KMS-11 (cell line): Measurements from ENCODE around the gene FLVCR2.

ENCODE experiments used
- H2AFZ ChIP-seq: fragments of 200-600 bp; sonication (generic); 2 replicates; pipeline ENCODE4 v1.6.1; 2016; ENCODE audit warnings: antibody characterized with exemption, mixed run types, low read depth
- H3K27ac ChIP-seq: fragments of 200-600 bp; sonication (generic); 2 replicates; pipeline ENCODE4 v1.6.1; 2016; ENCODE audit warnings: mild to moderate bottlenecking, mixed run types
- H3K27me3 ChIP-seq: fragments of 200-600 bp; sonication (generic); 2 replicates; pipeline ENCODE4 v1.6.1; 2017; ENCODE audit warnings: mild to moderate bottlenecking, low read depth, mixed run types, moderate library complexity; ENCODE audit not compliant: insufficient read depth
- H3K36me3 ChIP-seq: fragments of 200-600 bp; sonication (generic); 2 replicates; pipeline ENCODE4 v1.6.1; 2017; ENCODE audit warnings: mild to moderate bottlenecking, mixed run types; ENCODE audit not compliant: insufficient read depth
- H3K4me1 ChIP-seq: fragments of 200-600 bp; sonication (generic); 2 replicates; pipeline ENCODE4 v1.6.1; 2016; ENCODE audit warnings: mild to moderate bottlenecking, low read depth, mixed run types; ENCODE audit not compliant: poor library complexity, severe bottlenecking
- H3K4me2 ChIP-seq: fragments of 200-600 bp; sonication (generic); 2 replicates; pipeline ENCODE4 v1.7.0; 2016; ENCODE audit warnings: mild to moderate bottlenecking, mixed run types
- H3K4me3 ChIP-seq: fragments of 200-600 bp; sonication (generic); IDR thresholded peaks from 2 replicates; pipeline ENCODE4 v1.6.1; 2017; ENCODE audit warnings: low read depth, low read length, mixed read lengths; ENCODE audit not compliant: insufficient read depth
- H3K79me2 ChIP-seq: fragments of 200-600 bp; sonication (generic); 2 replicates; pipeline ENCODE4 v1.6.1; 2016; ENCODE audit warnings: low read depth, mixed run types; ENCODE audit not compliant: insufficient read depth
- H3K9ac ChIP-seq: fragments of 200-600 bp; sonication (generic); 2 replicates; pipeline ENCODE4 v1.6.1; 2016; ENCODE audit warnings: mild to moderate bottlenecking, mixed run types
- H4K20me1 ChIP-seq: fragments of 200-600 bp; sonication (generic); 2 replicates; pipeline ENCODE4 v1.6.1; 2016; ENCODE audit warnings: mild to moderate bottlenecking, mixed run types; ENCODE audit not compliant: insufficient read depth
- CTCF ChIP-seq: fragments of 200-600 bp; sonication (generic); conservative IDR thresholded peaks from 2 replicates; pipeline ENCODE4 v1.6.1; 2017; ENCODE audit warnings: low read depth, mild to moderate bottlenecking, antibody characterized with exemption, low read length, moderate library complexity, mixed read lengths

FLVCR2 gene

GRCh38 chr14:75607842-75608640 lies 29.6 kb downstream of the FLVCR2 start:
- Histone ChIP-seq H3K4me1 (no peaks in the 10 kb centered on the region), H3K4me3 (no peak overlapping the region), H3K79me2 (no peaks in the 10 kb centered on the region), H3K36me3 (no peaks in the 10 kb centered on the region), H3K27ac (no peak overlapping the region), H3K4me2 (no peak overlapping the region), H3K9ac (no peak overlapping the region), H2AFZ (no peak overlapping the region), H4K20me1 (no peaks in the 10 kb centered on the region), H3K27me3 (no peaks in the 10 kb centered on the region)
- no peak for TF ChIP-seq CTCF

GRCh38 chr14:75609116-75609515 lies 30.7 kb downstream of the FLVCR2 start:
- no peak for TF ChIP-seq CTCF
- Histone ChIP-seq H3K4me1 (no peaks in the 10 kb centered on the region), H3K9ac (no peak overlapping the region), H3K27ac (no peak overlapping the region), H3K27me3 (no peaks in the 10 kb centered on the region), H4K20me1 (no peaks in the 10 kb centered on the region), H3K4me2 (no peak overlapping the region), H3K79me2 (no peaks in the 10 kb centered on the region), H3K4me3 (no peak overlapping the region), H2AFZ (no peak overlapping the region), H3K36me3 (no peaks in the 10 kb centered on the region)

- Histone ChIP-seq H3K4me3 (no peak overlapping the region), H3K9ac (no peak overlapping the region)
Measured at GRCh38 chr14:75609606-75610475, 31.4 kb downstream of the FLVCR2 start.

GRCh38 chr14:75610834-75611233 lies 32.4 kb downstream of the FLVCR2 start:
- Histone ChIP-seq H4K20me1 (no peaks in the 10 kb centered on the region), H3K27me3 (no peaks in the 10 kb centered on the region), H3K4me3 (no peak overlapping the region), H3K27ac (no peak overlapping the region), H3K4me2 (no peak overlapping the region), H2AFZ (no peak overlapping the region), H3K9ac (no peak overlapping the region), H3K79me2 (no peaks in the 10 kb centered on the region), H3K4me1 (no peaks in the 10 kb centered on the region), H3K36me3 (no peaks in the 10 kb centered on the region)
- TF ChIP-seq CTCF: no peak

More at GRCh38 chr14:75609606-75610475, 31.4 kb downstream of the FLVCR2 start:
- Histone ChIP-seq H3K27ac (no peak overlapping the region), H3K27me3 (no peaks in the 10 kb centered on the region), H3K79me2 (no peaks in the 10 kb centered on the region), H4K20me1 (no peaks in the 10 kb centered on the region), H3K4me1 (no peaks in the 10 kb centered on the region), H2AFZ (no peak overlapping the region), H3K4me2 (no peak overlapping the region), H3K36me3 (no peaks in the 10 kb centered on the region)
- TF ChIP-seq CTCF: no peak
